22Rv1 (cell line): Measurements from ENCODE around the gene SH3BP5L.

Experiments
- ZFX ChIP-seq: fragments of 450-650 bp; IDR thresholded peaks from 2 replicates; pipeline ENCODE4 v1.6.1; 2017; ENCODE audit warnings: antibody characterized with exemption, borderline replicate concordance
- TF ChIP-seq, protein P1 (sequence below): fragments of 450-650 bp; IDR thresholded peaks from 2 replicates; pipeline ENCODE4 v1.5.1; 2017; ENCODE audit warnings: mild to moderate bottlenecking

DNA sequence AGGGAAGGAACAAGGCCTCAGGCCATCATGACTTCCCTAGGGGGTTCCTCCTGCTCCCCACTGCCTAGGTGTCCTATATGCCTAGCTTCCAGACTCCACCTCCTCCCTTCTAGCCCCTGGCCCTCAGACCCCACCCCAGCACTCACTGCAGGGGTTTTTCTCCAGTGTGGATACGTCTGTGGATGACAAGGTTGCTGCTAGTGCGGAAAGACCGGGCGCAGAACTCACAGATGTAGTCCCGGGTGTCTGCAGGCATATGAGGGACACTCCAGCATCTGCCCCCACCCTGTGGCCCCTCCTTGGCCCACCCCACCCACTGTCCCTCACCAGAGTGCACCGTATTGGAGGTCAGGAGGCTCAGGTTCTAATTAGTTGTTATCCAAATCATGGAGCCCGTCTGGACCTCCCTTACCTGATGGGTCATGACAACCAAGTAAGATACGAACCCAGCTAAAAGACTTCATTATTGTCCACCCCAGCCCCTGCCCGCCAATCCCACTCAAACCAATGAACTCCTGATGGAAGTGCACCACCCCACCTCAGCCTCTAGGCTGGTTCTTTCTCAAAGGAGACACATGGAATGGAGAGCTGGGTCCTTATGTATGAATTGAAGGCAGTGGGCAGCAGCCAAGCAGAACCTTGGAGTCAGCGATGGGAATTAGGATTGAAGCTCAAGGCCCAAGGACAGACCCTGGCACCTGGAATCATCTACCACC is 25.0 kb upstream of the SH3BP5L start:
- TF ChIP-seq, protein P1, sequence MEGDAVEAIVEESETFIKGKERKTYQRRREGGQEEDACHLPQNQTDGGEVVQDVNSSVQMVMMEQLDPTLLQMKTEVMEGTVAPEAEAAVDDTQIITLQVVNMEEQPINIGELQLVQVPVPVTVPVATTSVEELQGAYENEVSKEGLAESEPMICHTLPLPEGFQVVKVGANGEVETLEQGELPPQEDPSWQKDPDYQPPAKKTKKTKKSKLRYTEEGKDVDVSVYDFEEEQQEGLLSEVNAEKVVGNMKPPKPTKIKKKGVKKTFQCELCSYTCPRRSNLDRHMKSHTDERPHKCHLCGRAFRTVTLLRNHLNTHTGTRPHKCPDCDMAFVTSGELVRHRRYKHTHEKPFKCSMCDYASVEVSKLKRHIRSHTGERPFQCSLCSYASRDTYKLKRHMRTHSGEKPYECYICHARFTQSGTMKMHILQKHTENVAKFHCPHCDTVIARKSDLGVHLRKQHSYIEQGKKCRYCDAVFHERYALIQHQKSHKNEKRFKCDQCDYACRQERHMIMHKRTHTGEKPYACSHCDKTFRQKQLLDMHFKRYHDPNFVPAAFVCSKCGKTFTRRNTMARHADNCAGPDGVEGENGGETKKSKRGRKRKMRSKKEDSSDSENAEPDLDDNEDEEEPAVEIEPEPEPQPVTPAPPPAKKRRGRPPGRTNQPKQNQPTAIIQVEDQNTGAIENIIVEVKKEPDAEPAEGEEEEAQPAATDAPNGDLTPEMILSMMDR: no peak
- no peak for TF ChIP-seq ZFX
